H1 (cell line): ENCODE measurements around the gene CPEB3. TPM values are rescaled to one million over a fixed set of nuclear protein-coding genes. Genes with fewer than 3 reads are reported as not detected.

Experiments
- polyA plus RNA-seq, 7 experiments: library from polyadenylated mRNA; depleted of rRNA in 3 of 7; stranded (reverse) in 5 of 7; unstranded in 2 of 7; fragments of >200 nt in 5 of 7; fragments of 200-250 nt in 2 of 7; gene quantifications; 1 replicate in 5 of 7; 2 replicates in 1 of 7; 4 replicates in 1 of 7; pipeline versions ENCODE4 v1.2.1 to v1.2.3, GENCODE V29; 2011 to 2013; ENCODE audit warnings: missing spikeins in 2 of 7, mixed read lengths in 2 of 7
- small RNA-seq: library from polyadenylated mRNA; stranded (forward); fragments of <200 nt; extraction: miRNeasy Mini kit (QIAGEN cat#:217004); gene quantifications from one replicate; pipeline ENCODE3, GENCODE V24; 2013; ENCODE audit not compliant: insufficient read depth
- total RNA-seq: library from RNA; stranded (reverse); fragmentation: NEBNext Ultra II Directional; extraction: Animal tissue kit (Norgen Biotek cat#: 25700); gene quantifications from 2 replicates; pipeline ENCODE4 v1.2.1, GENCODE V29; 2021

The CPEB3 gene
- total and polyA plus RNA-seq, 2 of the 8 experiments (the other 6 are each of a cell fraction or from before 2014, with no cell fraction given), result 0.39 to 1.7 TPM

Small RNAs within 50 kb of the gene (small RNA-seq; reads per million reads assigned to genes)
- gene RF00019 (not detected), gene RF00402 (not detected), gene RF00622 (not detected), gene RNY3P12 (not detected)

Other genes with a start within 250 kb of the CPEB3 start
- gene MARCHF5, start 89 bp upstream of the CPEB3 start, total RNA-seq, result 23.7 and 26.8 TPM in 2 replicates
- gene MARCHF5, start 89 bp upstream of the CPEB3 start, polyA plus RNA-seq (2011; rRNA removed), result 5.8 and 8.7 TPM in 2 replicates